GM21528 (cell line): ENCODE measurements around the gene CFAP298.

ENCODE experiments used
- ATAC-seq: cut with Tn5 transposase; IDR thresholded peaks from one replicate; pipeline ENCODE4 v1.9.1; 2021; ENCODE audit warnings: mild to moderate bottlenecking, moderate library complexity; ENCODE audit not compliant: unreplicated experiment, low FRiP score

CFAP298 gene

GRCh38 chr21:32599526-32599925 lies 12.7 kb downstream of the CFAP298 start:
- no peak for ATAC-seq

GRCh38 chr21:32599091-32599490 lies 13.1 kb downstream of the CFAP298 start:
- ATAC-seq = no peak

DNA sequence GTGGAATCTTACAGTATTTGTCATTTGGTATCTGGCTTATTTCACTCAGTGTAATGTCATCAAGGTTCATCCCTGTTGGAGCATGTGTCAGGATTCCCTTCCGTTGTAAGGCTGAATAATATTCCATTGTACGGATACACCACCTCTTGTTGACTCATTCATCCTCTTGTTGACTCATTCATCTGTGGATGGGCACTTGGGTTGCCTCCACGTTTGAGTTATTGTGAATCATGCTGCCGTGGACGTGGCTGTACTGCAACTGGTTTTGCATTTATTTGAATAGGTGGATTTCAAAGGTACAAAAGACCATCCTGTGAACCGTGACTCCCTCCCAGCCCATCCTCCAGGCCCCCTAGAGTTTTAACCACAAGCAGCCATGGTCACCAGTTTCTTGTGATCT lies 15.0 kb downstream of the CFAP298 start:
- no peak for ATAC-seq

GRCh38 chr21:32595431-32595830 lies 16.7 kb downstream of the CFAP298 start:
- ATAC-seq = no peak

- ATAC-seq = no peak
Measured at GRCh38 chr21:32593690-32594089, 18.5 kb downstream of the CFAP298 start.

DNA sequence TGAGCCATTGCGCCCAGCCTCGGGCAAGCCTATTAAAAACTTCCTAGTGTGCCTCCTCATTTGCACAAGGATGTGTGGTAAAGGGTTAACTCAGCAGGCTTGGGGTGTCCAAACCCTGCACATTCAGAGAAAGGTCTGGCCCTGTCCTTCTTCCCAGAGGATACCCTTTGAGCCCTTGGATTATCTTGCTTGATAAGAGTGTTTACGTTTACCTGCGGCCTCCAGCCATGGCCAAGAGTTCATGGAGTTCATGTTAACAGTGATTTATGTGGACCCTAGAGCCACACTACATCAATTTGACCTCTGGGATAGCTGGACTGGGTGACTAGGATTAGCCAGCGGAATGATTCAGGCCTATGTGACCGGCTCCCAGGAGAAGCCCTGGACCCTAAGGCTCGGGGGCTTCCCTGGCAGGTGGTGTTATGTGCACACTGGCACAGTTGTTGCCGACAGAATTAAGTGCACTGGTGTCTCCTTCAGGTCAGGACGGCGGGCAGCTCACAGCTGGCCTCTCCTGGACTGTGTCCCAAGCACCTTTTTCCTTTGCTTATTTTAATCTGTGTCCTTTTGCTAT lies 19.2 kb downstream of the CFAP298 start:
- ATAC-seq = no peak

- ATAC-seq = no peak
Measured at GRCh38 chr21:32590130-32590529, 22.0 kb downstream of the CFAP298 start.

DNA sequence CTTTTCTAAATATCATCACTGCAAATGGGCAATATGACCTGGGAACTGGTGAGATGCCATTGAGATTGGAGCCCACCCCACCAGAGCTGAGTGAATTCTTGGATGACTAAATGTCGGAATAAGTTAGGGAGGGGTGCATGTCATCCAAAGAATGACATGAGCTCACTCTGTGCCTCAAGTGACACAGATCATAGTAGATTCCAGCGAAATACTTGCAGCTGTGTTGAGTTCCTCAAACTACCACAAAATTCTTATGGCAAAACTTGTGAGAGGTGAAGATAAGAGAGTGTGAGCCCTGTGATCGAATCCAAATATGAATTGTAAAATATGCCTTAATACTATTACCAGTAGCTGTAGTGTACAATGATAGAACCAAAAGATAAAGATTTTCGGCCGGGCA lies 24.5 kb downstream of the CFAP298 start:
- ATAC-seq = no peak

GRCh38 chr21:32587120-32587519 lies 25.1 kb downstream of the CFAP298 start:
- ATAC-seq = no peak

DNA sequence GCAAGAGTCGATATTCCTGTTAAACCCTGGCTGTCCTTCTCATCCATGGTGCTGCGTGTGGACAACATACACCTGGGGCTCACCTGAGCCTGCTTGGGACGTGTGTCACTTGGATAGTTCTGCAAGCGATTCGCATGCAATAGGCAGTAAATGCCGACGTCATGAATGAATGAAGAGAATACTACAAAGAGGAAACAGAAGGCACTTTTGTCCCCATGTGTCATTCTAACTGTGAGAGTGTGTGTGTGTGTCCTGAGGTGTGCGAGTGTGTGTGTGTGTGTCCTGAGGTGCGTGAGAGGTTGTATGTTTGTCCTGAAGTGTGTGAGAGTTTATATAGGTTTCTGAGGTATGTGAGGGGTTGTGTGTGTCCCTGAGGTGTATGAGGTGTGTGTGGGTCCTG lies 26.2 kb downstream of the CFAP298 start:
- ATAC-seq = no peak

DNA sequence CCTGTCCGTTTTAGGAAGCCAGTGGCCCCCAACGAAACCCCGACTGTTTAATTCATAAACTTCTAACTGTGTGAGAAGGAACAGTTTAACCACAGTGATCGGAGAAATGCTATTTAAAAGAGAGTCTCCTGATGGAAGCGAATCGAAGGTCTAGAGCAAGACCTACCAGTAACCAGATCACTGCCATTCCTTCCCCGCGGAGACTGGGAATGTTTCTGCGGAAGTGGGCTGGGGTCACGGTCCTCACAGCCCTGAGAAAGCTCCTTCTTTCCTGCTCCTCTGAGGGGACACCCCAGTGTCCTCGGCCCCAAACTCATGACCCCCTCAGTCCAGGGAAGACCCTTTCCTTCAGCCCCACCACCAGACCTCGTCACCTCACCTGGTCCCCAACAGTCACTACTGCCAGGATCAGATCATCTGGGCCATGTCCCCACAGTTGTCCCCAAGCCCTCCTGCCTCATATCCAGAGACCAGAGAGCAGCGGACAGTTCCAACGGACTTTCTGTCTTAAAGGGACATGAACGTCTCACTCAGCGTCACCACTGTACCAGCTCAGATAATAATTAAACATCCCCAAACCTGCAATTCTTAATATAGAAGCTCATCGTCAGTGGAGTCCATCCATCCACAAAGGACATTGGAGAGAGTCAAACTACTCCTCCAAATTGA lies 27.0 kb downstream of the CFAP298 start, which contains the start of gene TCP10L:
TSS of gene TCP10L (minus strand) at position 482 of the 669 bp plus-strand sequence. CDS start 1,219 bp downstream, outside the sequence.
- no peak for ATAC-seq

- ATAC-seq = no peak
Measured at GRCh38 chr21:32584472-32584871, 27.7 kb downstream of the CFAP298 start.

DNA sequence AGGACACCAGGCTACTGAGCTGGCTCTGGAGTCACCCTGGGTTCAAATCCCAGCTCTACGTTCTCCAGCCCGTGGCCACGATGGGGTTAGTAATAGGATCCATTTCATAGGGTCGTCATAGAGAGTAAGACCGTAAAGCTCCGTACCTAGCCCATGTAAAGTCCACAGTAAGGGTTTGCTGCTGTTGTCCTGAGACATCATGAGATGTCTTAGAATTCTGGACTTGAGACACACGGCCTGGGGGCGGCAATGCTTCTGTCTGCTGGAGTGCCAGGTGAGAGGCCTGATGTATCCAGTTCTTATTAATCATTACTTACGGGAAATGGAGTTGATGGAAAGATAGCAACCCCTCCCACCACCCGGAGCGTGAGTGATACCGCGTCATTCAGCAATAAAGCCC lies 30.4 kb downstream of the CFAP298 start:
- no peak for ATAC-seq

GRCh38 chr21:32580949-32581348 lies 31.2 kb downstream of the CFAP298 start:
- no peak for ATAC-seq

DNA sequence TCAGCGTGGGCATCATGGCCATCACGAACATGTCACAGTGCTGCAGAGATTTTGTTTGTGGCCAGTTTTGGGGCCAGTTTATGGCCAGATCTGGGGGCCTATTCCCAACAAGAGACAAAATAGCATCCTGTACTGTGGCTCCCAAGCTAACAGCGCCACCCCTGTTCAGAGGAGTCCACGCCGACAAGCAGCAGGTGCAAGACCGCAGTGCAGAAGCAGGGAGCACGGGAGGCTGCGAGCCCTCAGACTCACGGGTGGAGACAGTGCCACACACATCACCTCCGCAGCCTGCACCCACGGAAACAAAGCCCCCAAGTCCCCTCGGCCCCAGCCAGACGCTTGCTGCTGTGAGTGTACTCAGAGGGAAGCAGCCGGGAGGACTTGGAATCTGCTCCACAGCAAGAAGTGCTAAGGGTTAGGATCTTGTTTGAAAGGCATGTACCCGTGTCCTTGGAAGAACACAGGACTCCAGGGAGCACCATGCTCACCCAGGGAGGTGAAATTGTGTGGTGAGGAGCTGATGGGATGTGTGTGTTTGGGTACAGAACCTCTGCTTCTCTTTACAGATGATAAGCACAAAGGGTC lies 34.0 kb downstream of the CFAP298 start:
- no peak for ATAC-seq

DNA sequence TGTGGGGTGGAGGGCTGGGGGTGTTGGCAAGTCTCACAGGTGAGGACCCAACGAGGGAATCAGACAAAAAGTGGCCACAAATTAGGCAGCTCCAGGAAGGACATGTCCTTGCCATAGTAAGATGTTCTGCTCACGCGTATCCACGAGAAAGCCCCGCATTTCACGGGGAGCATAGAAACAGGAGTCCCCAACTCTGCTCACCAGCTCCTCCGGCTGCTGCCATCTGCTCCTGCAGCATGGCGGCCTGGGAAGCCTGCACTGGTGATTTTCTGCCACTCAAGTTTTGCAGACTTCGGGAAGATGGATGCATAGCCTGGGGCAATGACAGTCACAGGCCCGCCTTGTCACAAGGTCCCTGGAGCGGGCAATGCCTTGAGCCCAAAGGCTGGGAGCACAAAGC lies 36.2 kb downstream of the CFAP298 start:
- ATAC-seq = no peak

DNA sequence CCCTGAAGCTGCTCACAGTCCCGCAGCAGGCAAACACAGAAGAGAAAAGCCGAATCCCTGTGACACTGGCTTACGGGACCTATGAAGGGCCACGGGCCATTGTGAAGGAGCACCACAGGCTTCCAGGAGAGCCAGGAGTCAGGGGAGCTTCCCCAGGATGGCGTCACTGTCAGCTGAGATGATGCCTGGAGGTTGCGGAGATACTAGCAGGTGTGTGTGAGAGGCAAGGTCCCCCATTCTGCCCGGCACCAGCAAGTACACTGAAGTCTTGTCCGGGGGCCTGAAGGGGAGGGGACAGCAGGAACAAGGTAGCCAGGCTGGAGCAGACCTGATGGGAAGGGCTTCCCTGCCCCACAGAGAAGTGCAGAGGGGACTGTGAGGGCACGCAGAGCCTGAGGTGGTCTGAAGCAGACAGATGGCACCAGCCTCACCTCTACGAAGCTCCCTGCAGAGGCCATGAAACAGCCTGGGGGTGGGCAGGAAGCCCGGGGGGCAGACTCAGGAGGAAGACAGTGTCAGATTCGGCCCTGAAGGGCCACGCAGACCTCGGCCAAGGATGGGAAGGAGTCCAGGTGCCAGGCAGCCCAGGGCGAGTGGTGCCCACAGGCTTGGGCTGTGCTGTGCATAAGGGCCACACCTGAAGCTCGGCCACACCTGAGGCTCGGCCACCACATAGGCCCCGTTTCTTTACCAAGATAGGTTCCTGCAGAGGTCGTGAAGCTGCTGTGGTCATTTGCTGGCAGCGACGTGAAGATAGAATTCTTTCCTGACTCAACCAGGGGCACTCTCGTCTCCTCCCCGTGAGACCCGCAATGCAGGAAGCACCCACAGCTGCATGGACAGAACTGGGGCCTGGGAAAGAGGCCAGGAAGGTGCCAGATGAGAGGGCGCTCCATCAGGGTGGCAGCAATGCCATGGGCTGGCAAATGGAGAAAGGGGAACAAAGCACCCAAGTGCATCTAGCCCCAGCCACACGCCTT lies 36.9 kb downstream of the CFAP298 start:
- no peak for ATAC-seq

GRCh38 chr21:32572574-32573420 lies 39.4 kb downstream of the CFAP298 start:
- ATAC-seq = no peak

DNA sequence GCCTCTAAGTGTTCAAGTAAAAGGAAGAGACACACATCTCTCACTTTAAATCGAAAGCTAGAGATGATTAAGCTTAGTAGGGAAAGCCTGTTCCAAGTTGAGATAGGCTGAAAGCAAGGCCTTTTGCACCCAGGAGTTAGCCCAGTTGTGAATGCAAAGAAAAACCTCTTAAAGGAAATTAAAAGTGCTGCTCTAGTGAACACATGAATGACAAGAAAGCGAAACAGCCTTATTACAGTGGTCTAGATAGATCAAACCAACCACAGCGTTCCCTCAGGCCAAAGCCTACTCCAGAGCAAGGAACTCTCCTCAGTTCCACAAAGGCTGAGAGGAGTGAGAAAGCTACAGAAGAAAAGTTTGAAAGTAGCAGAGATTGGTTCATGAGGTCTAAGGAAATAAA lies 41.7 kb downstream of the CFAP298 start:
- ATAC-seq = no peak
